ENCODE results near the gene GSTM5. TPM values are rescaled to one million over a fixed set of nuclear protein-coding genes. Genes with fewer than 3 reads are reported as not detected.
A peak's percentile ranks its signal among the peaks of the same experiment; 100 is the strongest.
"Not testable (repeated sequence)": the region's sequence is repeated elsewhere in the genome, so short reads cannot be mapped to it uniquely, and the experiment has no call there.

Gene GSTM5
- total RNA-seq, 2 experiments from 2014 or later = not detected

DNA sequence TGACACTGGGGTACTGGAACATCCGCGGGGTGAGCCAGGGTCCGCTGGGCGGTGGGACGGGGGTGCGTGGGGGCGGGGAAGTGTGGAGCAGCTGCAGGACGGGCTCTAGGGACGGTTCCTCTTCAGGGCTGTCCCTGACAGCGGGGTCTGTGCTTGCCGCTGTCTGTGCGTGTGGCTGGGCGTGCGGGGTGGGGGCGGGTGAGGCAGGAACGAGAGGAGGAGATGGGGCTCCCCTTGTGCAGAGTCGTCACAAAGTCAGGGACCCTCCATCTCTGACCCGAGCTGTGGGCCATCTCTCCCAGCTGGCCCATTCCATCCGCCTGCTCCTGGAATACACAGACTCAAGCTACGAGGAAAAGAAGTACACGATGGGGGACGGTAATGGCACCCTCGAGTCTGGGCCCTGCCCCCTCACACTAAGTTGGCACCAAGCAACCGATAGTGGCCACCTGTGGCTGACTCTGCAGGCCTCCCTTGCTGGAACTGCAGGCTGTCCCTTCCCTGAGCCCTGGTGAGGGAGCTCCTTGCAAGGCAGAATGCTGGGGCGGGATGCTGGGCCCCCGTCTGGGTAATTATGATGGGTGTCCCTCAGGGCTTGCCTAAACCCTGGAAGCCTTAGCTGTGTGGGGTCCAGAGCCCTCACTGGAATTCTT lies 43.8 kb upstream of the GSTM5 start:
- no peaks in the 10 kb centered on the region for H3K9me2 ChIP-seq (ENCODE audit: insufficient read depth, low read length)
- intact Hi-C loops (cut with micrococcal nuclease; ENCODE audit: unreplicated experiment) = no loop called here
- no peaks in the 10 kb centered on the region for H3K9me3 ChIP-seq (ENCODE audit: low read length)
- ChIA-PET CTCF (ENCODE audit: unreplicated experiment) (no interaction called here), POLR2A (no interaction called here)
- H3K79me2 ChIP-seq (ENCODE audit: insufficient read depth, low read depth, low read length) = no peaks in the 10 kb centered on the region
- no peaks in the 10 kb centered on the region for H3K36me3 ChIP-seq (ENCODE audit: insufficient read depth, low read length)
- TF ChIP-seq, protein P1, sequence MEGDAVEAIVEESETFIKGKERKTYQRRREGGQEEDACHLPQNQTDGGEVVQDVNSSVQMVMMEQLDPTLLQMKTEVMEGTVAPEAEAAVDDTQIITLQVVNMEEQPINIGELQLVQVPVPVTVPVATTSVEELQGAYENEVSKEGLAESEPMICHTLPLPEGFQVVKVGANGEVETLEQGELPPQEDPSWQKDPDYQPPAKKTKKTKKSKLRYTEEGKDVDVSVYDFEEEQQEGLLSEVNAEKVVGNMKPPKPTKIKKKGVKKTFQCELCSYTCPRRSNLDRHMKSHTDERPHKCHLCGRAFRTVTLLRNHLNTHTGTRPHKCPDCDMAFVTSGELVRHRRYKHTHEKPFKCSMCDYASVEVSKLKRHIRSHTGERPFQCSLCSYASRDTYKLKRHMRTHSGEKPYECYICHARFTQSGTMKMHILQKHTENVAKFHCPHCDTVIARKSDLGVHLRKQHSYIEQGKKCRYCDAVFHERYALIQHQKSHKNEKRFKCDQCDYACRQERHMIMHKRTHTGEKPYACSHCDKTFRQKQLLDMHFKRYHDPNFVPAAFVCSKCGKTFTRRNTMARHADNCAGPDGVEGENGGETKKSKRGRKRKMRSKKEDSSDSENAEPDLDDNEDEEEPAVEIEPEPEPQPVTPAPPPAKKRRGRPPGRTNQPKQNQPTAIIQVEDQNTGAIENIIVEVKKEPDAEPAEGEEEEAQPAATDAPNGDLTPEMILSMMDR (conservative IDR thresholded peaks at IDR 0.05; ENCODE audit: low read length) = no peak
- no peak for TF ChIP-seq EZH2phosphoT487 (IDR thresholded peaks at IDR 0.05; ENCODE audit: borderline replicate concordance, low read depth, low read length)
- H3K4me1 ChIP-seq (ENCODE audit: insufficient read depth, low read length, poor library complexity, severe bottlenecking) = peaks cover 4% of the 10 kb centered on the region
- H2AFZ ChIP-seq (ENCODE audit: low read length) = peak overlapping the region; percentile 51; the same call in 1 of the 2 replicates
- H4K20me1 ChIP-seq (ENCODE audit: insufficient read depth, low read length) = no peaks in the 10 kb centered on the region
- BruUV-seq (replicated peaks) = no TSS peak
- no peak for DNase-seq (ENCODE audit: low spot score)
- no peak overlapping the region for H3K27ac ChIP-seq (ENCODE audit: low read depth, low read length, poor library complexity, severe bottlenecking)
- no peak overlapping the region for H3K4me3 ChIP-seq (ENCODE audit: low read depth, low read length, poor library complexity, severe bottlenecking)
- peak overlapping the region; percentile 7; the same call in 1 of the 2 replicates for H3K4me2 ChIP-seq (ENCODE audit: low read length)

DNA sequence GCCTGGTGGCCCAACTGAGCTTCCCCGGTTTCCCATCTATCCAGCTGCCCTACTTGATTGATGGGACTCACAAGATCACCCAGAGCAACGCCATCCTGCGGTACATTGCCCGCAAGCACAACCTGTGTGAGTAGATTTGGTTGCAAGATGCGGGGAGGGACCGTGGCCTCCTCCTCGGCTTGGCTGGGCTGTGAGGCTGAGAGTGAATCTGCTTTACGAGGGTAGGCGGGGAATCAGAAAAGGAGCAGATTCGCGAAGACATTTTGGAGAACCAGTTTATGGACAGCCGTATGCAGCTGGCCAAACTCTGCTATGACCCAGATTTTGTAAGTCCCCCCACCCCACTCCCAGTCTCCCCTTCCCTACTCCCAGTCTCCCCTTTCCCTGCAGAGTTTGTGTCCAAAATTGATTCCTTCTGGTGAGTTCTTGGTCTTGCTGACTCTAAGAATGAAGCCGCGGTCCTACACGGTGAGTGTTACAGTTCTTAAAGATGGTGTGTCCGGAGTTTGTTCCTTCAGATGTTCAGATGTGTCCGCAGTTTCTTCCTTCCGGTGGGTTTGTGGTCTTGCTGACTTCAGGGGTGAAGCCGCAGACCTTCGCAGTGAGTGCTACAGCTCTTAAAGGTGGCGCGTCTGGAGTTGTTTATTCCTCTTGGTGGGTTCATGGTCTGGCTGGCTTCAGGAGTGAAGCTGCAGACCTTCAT lies 42.7 kb upstream of the GSTM5 start:
- Histone ChIP-seq H3K4me2 (ENCODE audit: low read length) (no peak overlapping the region; the same call in 1 of the 2 replicates), H3K4me3 (ENCODE audit: low read depth, low read length, poor library complexity, severe bottlenecking) (no peak overlapping the region)
- POLR2A ChIA-PET = interaction anchor here (0.6 kb wide), 1 partner anchor 391 kb away, joined by 3 read pairs; no protein-coding TSS in a partner anchor

DNA sequence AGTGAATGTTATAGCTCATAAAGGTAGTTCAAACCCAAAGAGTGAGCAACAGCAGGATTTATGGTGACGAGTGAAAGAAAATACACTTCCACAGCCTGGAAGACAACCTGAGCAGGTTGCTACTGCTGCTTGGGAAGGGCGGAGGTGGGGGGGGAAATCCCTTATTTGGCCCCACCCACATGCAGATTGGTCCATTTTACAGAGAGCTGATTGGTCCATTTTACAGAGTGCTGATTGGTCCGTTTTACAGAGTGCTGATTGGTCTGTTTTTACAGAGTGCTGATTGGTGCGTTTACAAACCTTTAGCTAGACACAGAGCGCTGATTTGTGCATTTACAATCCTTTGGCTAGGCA lies 42.1 kb upstream of the GSTM5 start:
- BruUV-seq (replicated peaks); H3K36me3 ChIP-seq (ENCODE audit: insufficient read depth, low read length); DNase-seq (ENCODE audit: low spot score); intact Hi-C loops (cut with micrococcal nuclease; ENCODE audit: unreplicated experiment); H4K20me1 ChIP-seq (ENCODE audit: insufficient read depth, low read length); H3K79me2 ChIP-seq (ENCODE audit: insufficient read depth, low read depth, low read length); H3K27ac ChIP-seq (ENCODE audit: low read depth, low read length, poor library complexity, severe bottlenecking); H3K4me1 ChIP-seq (ENCODE audit: insufficient read depth, low read length, poor library complexity, severe bottlenecking); H3K4me2 ChIP-seq (ENCODE audit: low read length); H3K9me3 ChIP-seq (ENCODE audit: low read length); H3K4me3 ChIP-seq (ENCODE audit: low read depth, low read length, poor library complexity, severe bottlenecking); H3K9me2 ChIP-seq (ENCODE audit: insufficient read depth, low read length): not testable (repeated sequence)
- ChIA-PET CTCF (ENCODE audit: unreplicated experiment) (interaction anchor here (0.5 kb wide), 1 partner anchor 186 kb away, joined by 9 read pairs; the partner anchor contains the start of gene ATXN7L2), POLR2A (interaction anchor here (0.6 kb wide), 1 partner anchor 390 kb away, joined by 3 read pairs; no protein-coding TSS in a partner anchor)
- peak overlapping the region; percentile 49; the same call in 1 of the 2 replicates for H2AFZ ChIP-seq (ENCODE audit: low read length)

More for the DNA sequence above, 42.7 kb upstream of the GSTM5 start:
- TF ChIP-seq, protein P1 (conservative IDR thresholded peaks at IDR 0.05; ENCODE audit: low read length) = no peak
- TF ChIP-seq EZH2phosphoT487 (IDR thresholded peaks at IDR 0.05; ENCODE audit: borderline replicate concordance, low read depth, low read length) = no peak
- CTCF ChIA-PET (ENCODE audit: unreplicated experiment) = interaction anchor here (0.5 kb wide), 1 partner anchor 186 kb away, joined by 9 read pairs; the partner anchor contains the start of gene ATXN7L2
- Histone ChIP-seq H3K9me3 (ENCODE audit: low read length) (no peaks in the 10 kb centered on the region), H2AFZ (ENCODE audit: low read length) (peak overlapping the region; percentile 49; the same call in 1 of the 2 replicates), H3K36me3 (ENCODE audit: insufficient read depth, low read length) (no peaks in the 10 kb centered on the region), H3K27ac (ENCODE audit: low read depth, low read length, poor library complexity, severe bottlenecking) (no peak overlapping the region), H3K9me2 (ENCODE audit: insufficient read depth, low read length) (no peaks in the 10 kb centered on the region), H4K20me1 (ENCODE audit: insufficient read depth, low read length) (no peaks in the 10 kb centered on the region), H3K4me1 (ENCODE audit: insufficient read depth, low read length, poor library complexity, severe bottlenecking) (no peaks in the 10 kb centered on the region), H3K79me2 (ENCODE audit: insufficient read depth, low read depth, low read length) (no peaks in the 10 kb centered on the region)
- DNase-seq (ENCODE audit: low spot score) = peak; percentile 17
- no TSS peak for BruUV-seq (replicated peaks)
- intact Hi-C loops (cut with micrococcal nuclease; ENCODE audit: unreplicated experiment) = no loop called here

All from OCI-LY7 (cell line).